SHP77 (cell line): ENCODE measurements around the gene CD274.
"Not testable (repeated sequence)": the region's sequence is repeated elsewhere in the genome, so short reads cannot be mapped to it uniquely, and the experiment has no call there.

ENCODE experiments used
- DNase-seq, 2 experiments: peaks; one replicate each; lab custom pipeline; 2025; lab: John Stamatoyannopoulos, UW

The CD274 gene

DNA sequence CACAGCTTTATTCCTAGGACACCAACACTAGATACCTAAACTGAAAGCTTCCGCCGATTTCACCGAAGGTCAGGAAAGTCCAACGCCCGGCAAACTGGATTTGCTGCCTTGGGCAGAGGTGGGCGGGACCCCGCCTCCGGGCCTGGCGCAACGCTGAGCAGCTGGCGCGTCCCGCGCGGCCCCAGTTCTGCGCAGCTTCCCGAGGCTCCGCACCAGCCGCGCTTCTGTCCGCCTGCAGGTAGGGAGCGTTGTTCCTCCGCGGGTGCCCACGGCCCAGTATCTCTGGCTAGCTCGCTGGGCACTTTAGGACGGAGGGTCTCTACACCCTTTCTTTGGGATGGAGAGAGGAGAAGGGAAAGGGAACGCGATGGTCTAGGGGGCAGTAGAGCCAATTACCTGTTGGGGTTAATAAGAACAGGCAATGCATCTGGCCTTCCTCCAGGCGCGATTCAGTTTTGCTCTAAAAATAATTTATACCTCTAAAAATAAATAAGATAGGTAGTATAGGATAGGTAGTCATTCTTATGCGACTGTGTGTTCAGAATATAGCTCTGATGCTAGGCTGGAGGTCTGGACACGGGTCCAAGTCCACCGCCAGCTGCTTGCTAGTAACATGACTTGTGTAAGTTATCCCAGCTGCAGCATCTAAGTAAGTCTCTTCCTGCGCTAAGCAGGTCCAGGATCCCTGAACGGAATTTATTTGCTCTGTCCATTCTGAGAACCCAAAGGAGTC, at the start of gene CD274:
TSS of gene CD274 (plus strand) at position 184 of the 733 bp plus-strand sequence. CDS start 5,572 bp downstream, outside the sequence.
- peak; percentile 53 to 77 for DNase-seq

GRCh38 chr9:5402217-5402616, 48.1 kb upstream of the CD274 start:
- no peak for DNase-seq

DNA sequence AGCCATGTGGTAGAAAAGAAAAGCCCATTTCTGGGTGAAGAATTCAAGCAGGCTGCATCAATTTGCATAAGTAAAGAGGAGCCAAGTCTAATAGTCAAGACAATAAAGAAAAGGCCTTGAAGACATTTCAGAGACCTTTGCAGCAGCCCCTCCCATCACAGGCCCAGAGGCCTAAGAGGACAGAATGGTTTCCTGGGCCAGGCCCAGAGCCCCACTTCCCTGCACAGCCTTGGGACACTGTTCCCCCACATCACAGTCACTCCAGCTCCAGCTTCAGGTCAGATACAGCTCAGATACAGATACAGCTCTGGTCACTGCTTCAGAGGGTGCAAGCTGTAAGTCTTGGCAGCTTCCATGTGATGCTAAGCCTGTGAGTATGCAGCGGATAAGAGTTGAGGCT, 41.7 kb upstream of the CD274 start:
- no peak for DNase-seq

- no peak for DNase-seq
Measured at GRCh38 chr9:5416953-5417352, 33.4 kb upstream of the CD274 start.

GRCh38 chr9:5418481-5418880, 31.9 kb upstream of the CD274 start:
- no peak for DNase-seq

GRCh38 chr9:5419987-5420386, 30.4 kb upstream of the CD274 start:
- DNase-seq, result no peak

GRCh38 chr9:5421163-5421562, 29.2 kb upstream of the CD274 start:
- DNase-seq, result no peak

GRCh38 chr9:5422276-5422675, 28.1 kb upstream of the CD274 start:
- DNase-seq, result no peak

DNA sequence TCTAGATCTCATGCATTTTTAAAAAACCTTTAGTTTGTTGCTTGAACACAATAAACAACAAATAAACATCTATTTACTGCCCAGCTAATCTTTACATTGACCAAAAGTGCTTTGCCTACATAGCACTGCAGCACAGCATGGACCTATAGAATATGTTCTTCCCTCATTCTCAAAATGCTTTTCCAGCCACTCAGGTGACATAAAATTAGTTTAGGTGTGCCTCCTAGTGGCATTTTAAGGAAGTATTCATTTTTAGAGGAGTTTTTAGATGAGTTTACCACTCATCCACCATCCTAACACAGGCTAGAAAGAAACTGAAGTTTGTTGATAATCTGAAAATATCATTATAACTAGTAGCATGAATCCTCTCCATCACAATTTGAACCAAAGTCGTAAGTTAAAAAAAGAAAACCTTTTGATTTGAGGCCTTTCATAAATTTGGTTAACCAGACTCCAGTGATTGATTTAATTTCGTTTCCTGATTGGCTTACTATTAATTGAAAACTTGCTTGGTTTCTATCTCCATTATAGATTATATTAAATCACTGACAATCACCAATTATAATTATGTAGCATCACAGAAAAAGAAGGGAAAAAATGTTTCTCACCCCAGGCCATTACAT, 25.2 kb upstream of the CD274 start:
- peak; percentile 4 to 22 for DNase-seq

DNA sequence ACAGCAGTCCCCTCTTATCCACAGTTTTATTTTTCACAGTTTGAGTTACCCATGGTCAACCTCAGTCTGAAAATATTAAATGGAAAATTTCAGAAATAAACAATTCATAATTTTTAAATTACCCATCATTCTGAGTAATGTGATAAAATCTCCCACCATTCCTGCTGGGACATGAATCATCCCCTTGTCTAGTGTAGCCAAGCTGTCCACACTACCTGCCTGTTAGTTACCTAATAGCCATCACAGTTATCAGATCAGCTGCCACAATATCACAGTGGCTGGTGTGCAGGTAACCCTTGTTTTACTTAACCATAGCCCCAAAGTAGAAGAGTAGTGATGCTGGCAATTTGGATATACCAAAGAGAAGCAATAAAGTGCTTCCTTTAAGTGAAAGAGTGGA, 23.3 kb upstream of the CD274 start:
- no peak for DNase-seq

GRCh38 chr9:5428172-5428571, 22.2 kb upstream of the CD274 start:
- no peak for DNase-seq

DNA sequence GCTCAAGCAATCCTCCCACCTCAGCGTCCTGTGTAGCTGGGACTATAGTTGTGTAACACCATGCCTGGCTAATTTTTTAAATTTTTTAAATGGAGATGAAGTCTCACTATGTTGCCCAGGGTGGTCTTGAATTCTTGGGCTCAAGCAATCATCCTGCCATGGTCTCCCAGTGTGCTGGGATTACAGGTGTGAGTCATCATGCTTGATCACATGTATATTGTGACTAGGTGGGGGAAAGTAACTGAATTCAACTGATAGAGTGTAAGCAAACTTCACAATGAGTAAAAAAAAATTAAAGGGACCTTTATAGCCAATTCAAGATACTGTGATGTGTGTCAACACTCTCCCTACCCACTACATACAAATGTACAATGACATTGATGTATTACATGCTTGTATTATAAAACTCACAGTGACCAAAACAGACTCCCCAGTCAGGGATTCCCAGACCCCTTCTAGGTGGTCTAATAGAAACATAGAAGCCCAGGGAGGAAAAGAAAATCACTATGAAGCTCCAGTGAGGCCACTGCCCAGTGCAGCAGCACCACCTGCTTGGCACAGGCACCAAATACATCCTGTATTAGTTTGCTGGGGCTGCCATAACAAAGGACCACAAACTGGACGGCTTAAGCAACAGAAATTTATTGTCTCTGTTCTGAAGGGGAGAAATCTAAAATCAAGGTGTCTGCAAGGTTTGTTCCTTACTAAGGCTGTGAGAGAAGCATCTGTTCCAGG, 21.4 kb upstream of the CD274 start:
- no peak for DNase-seq

GRCh38 chr9:5429873-5430564, 20.3 kb upstream of the CD274 start:
- DNase-seq, result no peak

DNA sequence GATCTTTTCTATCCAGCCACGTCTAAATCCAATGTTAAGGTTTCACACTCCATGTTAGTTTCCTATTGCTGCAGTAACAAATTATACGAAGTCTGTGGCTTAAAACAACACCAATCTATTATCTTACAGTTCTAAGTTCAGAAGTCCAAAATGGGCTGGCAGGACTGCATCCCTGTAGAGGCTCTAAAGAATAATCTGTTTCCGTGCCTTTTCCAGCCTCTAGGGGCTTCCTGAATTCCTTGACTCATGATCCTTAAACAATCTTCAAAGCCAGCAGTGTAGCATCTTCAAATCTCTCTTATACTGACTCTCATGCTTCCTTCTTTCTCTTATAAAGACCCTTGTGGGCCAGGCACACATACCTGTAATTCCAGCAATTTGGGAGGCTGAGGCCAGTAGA, 19.4 kb upstream of the CD274 start:
- no peak for DNase-seq

DNA sequence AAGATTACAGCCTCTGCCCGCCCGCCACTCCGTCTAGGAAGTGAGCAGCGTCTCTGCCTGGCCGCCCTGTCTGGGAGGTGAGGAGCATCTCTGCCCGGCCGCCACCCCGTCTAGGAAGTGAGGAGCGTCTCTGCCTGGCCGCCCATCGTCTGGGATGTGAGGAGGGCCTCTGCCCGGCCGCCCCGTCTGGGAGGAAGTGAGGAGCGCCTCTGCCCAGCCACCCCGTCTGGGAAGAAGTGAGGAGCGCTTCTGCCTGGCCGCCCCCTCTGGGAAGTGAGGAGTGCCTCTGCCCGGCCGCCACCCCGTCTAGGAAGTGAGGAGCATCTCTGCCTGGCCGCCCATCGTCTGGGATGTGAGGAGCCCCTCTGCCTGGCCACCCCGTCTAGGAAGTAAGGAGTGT, 17.5 kb upstream of the CD274 start:
- DNase-seq, result not testable (repeated sequence)

DNA sequence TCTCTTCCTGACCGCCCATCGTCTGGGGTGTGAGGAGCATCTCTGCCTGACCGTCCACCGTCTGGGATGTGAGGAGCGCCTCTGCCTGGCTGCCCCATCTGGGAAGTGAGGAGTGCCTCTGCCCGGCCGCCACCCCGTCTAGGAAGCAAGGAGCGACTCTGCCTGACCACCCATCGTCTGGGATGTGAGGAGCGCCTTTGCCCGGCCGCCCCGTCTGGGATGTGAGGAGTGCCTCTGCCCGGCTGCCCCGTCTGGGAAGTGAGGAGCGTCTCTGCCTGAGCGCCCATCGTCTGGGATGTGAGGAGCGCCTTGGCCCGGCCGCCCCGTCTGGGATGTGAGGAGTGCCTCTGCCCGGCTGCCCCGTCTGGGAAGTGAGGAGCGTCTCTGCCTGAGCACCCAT, 17.0 kb upstream of the CD274 start:
- not testable (repeated sequence) for DNase-seq

- not testable (repeated sequence) for DNase-seq
Measured at GRCh38 chr9:5433841-5434810, 16.2 kb upstream of the CD274 start.

DNA sequence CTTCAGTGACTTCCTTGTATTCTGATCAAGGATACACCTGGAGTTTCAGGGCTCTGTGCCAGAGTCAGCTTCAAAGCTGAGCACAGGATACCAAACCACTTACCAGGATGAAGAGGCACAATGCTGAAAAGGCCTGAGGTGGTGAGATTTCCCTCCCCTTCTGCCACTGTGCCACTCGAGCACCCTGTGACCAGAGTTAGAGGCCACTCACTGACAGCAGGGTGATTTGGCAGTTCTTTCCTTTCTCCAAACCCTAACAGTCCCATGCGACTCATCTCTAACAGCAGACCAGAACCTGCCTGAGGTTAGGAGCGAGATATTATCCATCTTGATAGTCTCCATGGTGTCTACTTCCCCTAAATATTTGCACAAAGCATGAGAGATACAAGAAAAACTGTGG, 14.4 kb upstream of the CD274 start:
- DNase-seq, result no peak

DNA sequence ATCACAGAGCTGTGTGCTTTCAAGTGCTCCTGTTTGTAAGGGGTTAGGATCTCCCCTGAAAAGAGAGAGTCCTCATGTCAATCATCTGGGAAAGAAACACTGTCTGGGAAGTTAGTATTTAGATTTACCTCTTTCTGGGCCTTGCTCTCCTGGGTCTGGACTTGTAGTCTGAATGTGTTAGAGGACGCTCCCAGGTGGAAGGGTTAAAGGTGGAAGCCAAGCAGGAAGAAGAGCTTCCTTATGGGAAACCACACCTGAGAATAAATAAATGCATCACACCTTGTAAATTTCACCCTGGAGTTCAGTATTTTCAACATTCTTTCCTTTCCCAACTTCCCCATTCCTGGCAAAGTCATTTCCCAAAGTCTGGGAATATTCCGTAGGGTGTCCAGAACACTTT, 13.9 kb upstream of the CD274 start:
- DNase-seq, result no peak

GRCh38 chr9:5437254-5438216, 12.8 kb upstream of the CD274 start, which contains the start of gene PLGRKT:
PLGRKT (minus strand) TSS chr9:5437925; CDS start chr9:5431977, 5,948 bp downstream.
- DNase-seq, result peak; percentile 72 to 88
